ENCODE measurements around the gene ZNF792.
"Not testable (repeated sequence)": the region's sequence is repeated elsewhere in the genome, so short reads cannot be mapped to it uniquely, and the experiment has no call there.

The ZNF792 gene

DNA sequence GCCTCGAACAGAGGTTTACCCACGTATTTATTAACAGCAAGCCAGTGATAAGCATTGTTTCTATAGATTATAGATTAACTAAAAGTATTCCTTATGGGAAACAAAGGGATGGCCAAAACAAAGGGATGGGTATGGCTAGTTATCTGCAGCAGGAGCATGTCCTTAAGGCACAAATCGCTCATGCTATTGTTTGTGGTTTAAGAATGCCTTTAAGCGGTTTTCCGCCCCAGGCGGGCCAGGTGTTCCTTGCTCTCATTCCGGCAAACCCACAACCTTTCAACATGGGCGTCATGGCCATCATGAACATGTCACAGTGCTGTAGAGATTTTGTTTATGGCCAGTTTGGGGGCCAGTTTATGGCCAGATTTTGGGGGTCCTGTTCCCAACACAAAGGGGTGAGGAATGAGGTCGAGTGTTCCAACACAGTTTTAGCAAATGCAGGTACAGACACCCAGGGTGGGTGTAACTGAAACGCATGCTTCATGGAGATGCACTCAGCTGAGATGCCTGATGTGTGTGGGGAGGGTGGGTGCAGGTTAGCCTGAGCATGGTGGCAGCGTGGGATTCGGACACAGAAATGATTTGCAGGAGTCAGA lies 6.3 kb upstream of the ZNF792 start:
- not testable (repeated sequence) for DNase-seq

DNA sequence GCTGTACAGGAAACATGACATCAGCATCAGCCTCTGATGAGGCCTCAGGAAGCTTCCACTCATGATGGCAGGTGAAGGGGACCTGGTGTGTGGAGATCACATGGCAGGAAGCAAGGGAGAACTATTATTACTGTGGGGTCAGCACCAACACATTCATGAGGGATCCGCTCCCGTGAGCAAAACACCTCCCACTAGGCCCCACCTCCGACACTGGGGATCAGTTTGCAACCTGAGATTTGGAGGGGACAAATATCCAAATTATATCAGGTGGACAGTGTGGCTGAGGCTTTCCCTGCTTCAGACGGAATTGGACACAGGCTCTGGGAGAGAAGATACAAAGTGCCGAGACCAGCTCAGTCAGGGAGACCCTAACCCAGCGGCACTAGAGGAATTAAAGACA lies 5.7 kb upstream of the ZNF792 start:
- DNase-seq, result no peak

DNA sequence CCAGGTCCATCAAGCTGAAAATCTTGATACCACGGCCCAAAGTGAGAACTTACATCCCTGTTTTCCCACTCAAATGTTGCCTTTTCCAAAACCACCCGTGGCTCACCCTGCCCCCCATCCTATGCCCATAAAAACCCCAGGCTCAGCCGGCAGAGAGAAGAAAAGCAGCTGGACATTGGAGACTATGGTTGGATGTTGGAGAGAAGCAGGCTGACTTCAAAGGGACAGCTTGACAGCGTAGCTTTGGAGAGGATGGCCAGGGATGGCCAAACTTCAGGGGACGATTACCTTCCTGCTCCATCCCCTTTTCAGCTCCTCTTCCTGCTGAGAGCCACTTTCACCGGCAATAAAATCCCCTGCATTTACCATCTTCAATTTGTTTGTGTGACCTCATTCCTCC lies 3.5 kb upstream of the ZNF792 start:
- no peak for DNase-seq

DNA sequence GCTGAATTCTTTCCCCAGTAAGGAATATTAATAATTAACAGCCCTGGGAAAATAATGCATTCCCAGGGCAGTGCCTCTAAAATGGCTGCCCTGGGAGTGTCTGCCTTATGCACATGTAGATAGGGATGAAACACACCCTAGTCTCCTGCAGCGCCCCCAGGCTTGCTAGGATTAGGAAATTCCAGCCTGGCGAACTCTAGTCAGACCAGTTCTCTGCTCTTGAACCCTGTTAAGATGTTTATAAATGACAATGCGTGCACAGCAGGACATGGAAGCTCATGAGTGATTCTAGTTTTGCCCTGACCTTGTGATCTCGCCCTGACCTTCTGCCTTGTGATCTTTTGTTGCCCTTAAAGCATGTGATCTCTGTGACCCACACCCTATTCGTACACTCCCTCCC lies 1.5 kb upstream of the ZNF792 start:
- not testable (repeated sequence) for DNase-seq

DNA sequence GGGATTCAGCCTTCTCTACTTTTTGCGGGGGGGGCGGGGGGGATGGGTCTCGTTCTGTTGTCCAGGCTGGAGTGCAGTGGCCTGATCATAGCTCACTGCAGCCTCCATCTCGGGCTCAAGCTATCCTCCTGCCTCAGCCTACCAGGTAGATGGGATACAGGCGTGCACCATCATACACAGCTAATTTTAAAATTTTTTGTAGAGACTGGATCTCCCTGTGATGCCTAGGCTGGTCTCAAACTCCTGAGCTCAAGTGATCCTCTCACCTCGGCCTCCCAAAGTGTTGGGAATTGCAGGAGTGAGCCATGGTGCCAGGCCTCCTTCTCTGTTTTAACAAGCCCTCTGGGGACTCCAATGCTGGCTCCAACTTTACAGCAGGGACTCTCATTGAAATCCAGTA lies 569 bp upstream of the ZNF792 start:
- DNase-seq, result no peak

DNA sequence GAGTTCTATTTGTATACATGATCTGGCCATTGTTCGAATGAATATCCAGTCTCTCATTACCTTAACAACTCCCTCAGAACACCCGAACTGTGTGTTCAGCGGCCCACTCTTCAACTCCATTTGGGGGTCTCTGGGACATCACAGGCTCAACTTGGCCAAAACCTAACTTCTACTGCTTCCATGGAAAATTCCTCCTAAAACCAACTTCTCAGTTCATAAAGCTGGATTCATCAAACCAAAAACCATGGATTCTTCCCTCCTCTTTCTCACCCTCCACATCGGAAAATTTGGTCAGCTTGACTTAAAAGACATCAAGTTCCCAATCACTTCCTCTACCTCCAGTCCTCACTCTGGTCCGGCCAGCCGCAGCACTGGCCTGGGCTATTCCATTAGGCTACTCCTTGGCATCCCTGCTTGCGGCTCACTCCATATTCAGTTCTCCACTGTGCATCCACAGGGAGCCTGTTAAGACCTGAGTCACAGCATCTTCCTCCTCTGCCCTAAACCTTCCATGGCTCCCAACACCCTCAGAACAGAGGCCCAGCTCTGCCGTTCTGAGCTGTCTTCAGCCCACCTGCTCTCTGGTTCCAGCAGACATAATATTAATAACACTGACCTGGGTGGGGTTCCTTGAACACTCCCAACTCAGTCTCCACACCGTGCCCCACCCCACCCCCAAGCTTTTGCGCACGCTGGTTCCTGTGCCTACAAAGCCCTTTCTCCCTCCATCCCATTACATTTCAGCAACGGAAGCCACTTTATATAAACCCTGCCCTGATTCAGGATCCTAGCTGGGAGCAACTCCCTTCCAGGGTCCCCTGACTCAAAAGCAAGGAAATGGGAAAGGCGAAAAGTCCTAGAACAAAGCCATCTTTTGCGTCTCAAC lies 1.1 kb downstream of the ZNF792 start:
- DNase-seq, result no peak

DNA sequence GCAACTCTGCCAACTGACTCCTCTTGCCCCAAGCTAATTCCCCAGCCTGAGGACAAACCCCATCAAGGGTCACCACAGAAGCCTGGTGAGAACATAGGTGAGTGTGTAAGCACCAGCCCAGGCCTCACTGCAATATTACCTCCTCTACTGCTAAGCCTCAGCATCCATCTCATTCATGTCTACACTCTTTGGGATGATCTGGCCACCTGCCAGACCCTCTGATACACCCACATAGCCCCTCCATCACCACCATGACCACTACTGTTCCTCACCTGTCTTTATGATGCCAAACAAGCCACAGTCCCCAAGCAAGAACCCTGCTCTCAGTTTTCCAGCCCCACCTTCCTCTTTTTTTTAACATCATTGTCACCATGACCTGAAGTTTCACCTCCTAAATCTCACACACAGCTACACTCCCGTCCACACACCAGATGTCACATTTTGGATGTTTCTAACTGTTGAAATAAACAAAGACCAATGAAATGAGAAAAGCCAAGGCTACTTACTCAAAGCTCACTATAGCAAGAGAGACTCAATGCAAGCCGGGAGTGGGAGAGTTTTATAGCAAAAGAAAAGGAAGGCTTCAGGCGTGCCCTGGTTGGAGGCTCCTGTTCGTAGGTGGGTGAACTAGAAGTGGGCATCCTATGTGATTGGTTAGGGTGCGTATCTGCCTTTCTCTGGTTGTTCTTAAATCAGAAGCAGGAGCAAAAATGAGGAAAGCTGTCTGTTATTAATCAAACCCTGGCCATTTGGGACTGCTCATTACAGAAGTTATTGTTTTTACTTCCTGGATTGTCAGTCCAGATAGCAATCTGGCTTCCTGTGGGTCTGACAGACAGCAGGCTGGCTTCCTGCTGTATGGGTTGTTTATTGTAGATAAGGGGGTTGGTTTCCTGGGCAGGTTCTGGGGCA lies 2.0 kb downstream of the ZNF792 start:
- DNase-seq, result no peak

DNA sequence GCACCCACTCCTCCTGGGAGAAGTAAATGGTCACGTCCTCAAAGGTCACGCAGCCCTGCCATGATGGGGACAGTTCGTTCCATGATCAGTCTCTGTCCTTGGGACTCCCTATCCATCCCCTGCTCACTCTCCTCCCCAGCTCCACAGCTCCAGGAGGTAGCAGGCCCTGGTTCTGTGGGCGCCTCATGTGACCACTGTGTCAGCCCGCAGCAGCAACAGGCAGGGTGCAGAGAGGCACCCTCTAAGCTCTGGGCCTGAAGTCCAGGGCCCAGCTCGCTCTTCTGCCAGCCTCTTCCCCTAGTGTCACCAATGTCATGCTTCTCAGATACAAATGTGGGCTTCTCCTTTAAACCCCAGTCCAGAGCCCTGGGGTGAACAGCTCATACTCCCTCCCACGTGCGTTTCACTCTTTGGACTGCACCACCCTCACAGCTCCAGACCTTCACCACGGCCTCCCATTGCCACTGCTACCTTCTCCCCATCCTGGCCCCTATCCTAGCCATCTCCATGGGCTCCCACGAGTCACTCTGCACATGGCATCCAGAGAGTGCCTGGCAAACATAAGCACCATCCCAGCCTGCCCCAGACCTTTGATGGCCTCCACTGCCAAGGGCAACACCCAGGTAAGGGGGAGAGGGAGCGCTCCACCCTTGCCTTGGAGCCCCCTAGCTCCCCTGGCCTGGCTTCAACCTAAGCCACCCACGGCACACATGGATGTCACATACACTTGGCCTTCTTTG lies 2.9 kb downstream of the ZNF792 start:
- no peak for DNase-seq

DNA sequence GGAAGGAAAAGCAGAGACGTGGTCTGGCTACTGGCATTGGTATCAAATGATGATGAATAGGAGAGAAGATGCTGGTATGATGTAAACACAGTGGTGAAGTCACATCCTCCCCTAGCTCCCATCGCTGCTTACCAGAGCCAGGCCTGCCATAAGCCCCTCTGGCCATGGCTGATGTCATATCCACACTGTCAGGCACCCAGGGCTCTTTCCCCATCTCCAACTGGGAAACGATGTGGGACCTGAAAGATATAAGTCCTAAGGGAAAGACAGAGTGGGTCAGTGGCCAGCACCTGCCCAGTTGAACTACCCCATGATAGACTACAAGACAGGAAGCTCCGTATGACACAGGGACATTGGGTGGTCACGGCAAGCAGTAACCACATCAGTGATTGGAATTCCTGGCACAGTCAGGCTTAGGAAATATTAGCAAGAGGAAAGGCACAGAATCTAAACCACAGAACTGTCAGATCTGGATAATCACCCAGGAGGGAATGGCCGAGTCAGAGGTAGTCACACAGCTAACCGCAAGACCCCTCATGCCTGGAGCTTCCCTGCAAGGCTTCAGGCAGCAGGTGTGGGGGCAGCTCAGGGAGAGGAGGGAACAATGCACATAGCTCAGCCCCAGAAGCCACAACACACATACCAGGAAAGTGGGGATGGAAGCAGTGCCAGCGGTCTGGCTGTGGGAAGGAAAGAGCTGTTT lies 3.8 kb downstream of the ZNF792 start:
- DNase-seq, result no peak

DNA sequence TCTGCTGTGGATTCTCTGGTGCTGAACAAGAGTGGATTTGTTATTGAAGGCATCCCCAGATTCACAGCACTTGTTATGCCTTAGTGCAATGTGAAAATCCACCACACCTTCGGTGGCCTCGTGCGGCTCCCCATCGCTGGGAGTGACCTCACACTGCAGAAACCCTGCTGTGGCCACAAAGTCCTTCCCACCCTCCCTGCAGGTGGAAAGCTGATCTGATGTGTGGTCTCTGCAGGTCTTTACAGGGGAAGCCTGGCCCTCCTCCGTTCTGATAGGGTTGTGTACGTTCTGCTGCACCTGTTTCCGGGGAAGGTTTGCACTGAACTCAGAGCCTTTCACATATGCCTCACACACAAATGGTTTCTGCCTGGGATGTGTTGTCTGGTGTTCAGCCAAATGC lies 5.0 kb downstream of the ZNF792 start:
- DNase-seq, result no peak

DNA sequence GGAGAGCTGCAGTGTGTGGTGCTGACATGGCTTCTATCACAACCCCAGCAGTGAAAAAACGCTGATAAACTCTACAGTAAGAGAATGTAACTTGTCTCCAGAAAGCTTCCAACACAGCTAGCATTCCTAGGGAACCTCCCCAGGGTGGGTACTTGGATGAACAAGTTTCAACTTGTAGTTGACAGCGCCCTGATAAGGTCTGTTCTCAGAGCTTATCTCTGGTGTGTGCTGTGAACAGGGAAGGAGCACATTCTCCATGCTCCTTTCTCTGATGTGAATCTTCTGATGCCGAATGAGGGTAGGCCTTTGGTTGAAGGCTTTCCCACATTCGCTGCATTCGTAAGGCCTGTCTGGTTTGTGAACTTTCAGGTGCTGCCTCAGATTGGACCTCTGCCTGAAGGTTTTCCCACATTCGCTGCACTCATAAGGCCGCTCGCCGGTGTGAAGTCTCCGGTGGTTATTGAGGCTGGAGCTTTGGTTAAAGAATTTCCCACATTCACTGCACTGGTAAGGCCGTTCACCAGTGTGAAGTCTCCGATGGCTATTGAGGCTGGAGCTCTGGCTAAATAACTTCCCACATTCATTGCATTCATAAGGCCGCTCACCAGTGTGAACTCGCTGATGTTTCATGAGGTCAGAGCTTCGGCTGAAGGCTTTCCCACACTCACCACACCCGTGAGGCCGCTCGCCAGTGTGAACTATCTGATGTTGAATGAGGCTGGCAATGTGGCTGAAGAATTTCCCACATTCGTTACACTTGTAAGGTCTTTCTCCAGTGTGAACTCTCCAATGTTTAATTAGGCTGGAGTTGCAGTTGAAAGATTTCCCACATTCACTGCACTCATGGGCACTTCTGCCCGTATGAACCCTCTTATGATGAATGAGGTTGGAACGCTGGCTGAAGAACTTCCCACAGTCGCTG lies 5.9 kb downstream of the ZNF792 start:
- no peak for DNase-seq

DNA sequence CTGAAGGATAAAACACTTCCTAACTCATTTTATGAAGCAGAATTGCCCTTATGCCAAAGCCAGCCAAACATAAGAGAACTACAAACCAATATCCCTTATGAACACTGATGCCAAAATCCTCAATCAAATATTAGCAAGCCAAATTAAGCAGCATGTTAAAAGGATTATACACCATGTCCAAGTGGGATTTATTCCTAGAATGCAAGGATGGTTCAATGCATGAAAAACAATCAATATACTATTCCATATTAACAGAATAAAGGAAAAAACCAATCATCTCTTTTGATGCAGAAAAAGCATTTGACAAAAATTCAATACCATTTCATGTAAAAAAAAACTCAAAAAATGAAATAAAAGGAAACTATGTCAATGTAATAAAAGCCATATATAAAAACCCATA lies 10.9 kb downstream of the ZNF792 start:
- no peak for DNase-seq

DNA sequence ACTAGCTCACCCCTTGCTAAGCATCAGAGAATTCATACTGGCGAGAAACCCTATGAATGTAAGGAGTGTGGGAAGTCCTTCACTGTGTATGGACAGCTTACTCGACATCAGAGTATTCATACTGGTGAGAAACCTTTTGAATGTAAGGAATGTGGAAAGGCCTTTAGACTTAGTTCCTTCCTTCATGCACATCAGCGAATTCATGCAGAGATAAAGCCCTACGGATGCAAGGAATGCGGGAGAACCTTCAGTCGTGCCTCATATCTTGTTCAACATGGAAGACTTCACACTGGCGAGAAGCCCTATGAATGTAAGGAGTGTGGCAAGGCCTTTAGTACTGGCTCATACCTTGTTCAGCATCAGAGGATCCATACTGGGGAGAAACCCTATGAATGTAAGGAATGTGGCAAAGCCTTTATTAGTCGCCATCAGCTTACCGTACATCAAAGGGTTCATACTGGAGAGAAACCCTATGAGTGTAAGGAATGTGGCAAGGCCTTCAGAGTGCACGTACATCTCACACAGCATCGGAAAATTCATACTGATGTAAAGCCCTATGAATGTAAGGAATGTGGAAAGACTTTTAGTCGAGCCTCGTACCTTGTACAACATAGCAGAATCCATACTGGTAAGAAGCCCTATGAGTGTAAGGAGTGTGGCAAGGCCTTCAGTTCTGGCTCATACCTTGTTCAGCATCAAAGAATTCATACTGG lies 20.0 kb downstream of the ZNF792 start:
- DNase-seq, result no peak

DNA sequence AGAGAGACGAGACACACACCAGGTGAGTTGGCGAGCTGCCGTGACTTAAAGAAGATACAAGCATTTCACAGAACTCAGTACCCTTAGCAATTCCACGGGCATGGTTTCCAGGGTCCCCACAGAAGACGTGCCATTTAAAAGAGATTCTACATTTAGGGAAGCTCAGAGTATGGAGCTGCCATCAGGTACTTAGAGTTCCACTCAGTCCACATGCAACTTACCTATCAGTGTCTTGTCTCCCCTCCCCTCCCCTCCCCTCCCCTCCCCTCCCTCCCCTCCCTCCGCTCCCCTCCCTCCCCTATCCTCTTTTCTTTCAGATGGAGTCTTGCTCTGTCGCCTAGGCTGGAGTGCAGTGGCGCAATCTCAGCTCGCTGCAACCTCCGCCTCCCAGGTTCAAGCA lies 25.1 kb downstream of the ZNF792 start:
- no peak for DNase-seq

DNA sequence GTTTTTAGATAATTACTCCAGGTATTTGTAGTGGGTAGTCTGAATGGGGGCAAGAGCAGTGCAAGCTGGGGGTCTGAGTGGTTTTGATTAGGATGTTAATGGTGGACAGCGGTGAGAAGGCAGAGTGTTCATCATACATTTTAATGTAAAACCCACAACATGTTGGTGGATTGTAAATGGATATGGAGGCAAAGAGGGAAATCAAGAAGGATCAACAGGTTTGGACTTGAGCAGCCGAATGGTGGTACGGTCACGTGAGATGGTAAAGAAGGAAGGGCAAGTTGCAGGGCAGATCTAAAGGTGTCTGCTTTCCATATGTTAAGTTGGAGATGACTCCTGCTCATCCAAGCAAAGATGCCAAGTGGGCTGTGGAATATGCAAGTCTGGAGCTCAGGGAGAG lies 27.8 kb downstream of the ZNF792 start:
- no peak for DNase-seq

DNA sequence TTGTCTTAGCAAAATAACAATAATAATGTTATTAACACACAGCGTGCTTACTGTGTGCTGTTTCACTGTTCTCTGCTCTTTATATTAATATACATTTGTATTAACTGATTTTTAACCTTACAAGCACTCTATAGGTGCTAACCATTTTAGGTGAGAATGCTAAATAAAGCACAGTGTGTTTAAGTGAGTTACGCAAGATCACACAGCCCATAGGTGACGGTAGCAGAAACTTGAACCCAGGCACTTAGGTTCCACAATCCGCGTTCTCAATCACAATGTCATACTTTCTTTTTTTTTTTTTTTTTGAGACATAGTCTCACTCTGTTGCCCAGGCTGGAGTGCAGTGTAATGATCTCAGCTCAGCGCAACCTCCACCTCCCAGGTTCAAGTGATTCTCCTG lies 31.5 kb downstream of the ZNF792 start:
- no peak for DNase-seq

DNA sequence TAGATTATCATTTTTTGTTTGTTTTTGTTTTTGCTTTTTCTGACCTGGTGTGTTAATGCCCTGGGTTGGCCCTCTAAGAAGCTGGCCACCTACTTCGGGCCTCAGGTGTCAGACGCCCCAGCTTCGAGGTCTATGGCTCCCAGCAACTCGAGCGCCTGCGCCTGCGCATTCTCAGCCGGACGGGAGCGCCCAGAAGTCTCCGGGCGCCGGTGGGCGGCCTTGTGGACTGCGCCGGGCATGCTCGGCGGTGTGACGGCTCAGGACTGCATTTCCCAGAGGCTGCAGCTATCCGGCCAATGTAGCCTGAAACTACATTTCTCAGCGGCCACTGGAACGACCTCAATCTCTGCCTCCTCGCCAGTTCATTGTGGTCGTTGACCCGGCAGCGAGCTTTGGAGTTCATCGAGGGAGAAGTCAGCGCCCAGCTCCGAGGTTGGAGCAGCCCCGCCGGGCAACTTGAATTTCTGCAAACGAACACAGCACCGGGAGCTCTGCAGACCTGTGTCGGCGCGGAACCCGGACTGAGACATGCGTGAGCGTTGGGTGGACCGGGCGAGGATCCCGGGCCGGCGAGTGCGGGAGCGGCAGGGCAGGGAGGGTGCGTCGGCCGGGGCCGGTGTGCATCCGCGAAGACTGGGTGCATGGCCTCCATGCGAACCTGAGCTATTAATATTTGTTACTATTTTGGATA lies 37.2 kb downstream of the ZNF792 start, which contains the start of gene ZNF30:
TSS of gene ZNF30 (plus strand) at position 219 of the 691 bp plus-strand sequence. CDS start 3,045 bp downstream, outside the sequence.
- DNase-seq, result peak; percentile 73

DNA sequence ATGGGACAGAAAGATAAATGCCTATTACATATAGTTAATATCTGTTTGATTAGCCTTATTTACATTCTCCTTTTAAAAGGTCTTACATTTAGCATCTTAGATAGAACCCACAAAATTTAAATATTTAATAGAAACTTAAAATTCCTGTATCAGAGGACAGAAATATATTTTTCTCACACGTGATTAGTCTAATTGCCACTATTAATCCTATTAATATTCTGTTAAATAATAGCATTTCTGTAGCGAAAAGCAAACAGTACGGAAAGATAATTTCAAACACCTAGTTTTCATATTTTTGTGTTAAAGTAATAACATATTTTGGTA lies 37.7 kb downstream of the ZNF792 start:
- no peak for DNase-seq

DNA sequence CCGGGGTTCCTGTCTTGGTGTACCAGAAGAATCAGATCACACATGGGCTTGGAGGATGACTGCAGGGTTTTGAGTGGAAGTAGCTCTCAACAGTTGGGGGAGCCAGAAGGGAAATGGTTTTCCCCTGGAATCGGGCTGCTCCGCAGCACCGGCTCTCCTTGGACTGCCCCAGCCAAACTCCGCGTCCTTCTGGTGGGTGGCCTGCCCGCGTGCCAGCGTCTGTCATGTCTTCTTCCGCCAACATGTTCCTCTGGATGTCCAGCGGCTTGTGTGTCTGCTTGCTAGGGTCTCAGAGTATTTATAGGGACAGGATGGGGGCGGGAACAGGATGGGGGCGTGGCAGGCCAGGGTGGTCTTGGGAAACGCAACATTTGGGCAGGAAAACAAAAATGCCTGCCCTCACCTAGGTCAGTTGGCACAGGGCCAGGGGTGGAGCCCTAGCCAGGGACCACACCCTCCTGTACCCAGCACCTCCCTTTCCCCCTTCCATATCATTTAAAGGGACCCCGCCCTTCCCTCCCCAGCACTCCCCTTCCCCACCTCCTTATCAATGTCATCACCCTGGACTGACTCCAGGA lies 38.7 kb downstream of the ZNF792 start:
- DNase-seq, result no peak
